GM12878 (cell line): ENCODE measurements around the gene CORO1A. TPM values are rescaled to one million over a fixed set of nuclear protein-coding genes. Genes with fewer than 3 reads are reported as not detected.

ENCODE experiments used
- ATAC-seq: fragments of 200-7000 bp; cut with Tn5 transposase; 3 replicates; pipeline ENCODE4 v1.9.1; 2020; ENCODE audit warnings: mild to moderate bottlenecking, moderate library complexity
- BruUV-seq: library from RNA; stranded (reverse); fragments of 400-500 nt; replicated peaks from 2 replicates; lab custom pipeline; 2021; lab: Mats Ljungman, UMichigan
- CTCF ChIA-PET: fragments of 300-600 bp; sonication (Branson Sonifier 250); formaldehyde crosslinking; extraction: SDS; loops from one replicate; lab custom pipeline; 2021; ENCODE audit warnings: inconsistent platforms; lab: Yijun Ruan, JAX
- POLR2A ChIA-PET: fragments of 350-600 bp; formaldehyde crosslinking; extraction: SDS; loops from one replicate; lab custom pipeline; 2021; ENCODE audit warnings: inconsistent platforms; lab: Charles Lee
- RAD21 ChIA-PET: fragments of 300-600 bp; sonication (Branson Sonifier 250); formaldehyde crosslinking; loops from one replicate; lab custom pipeline; 2023; ENCODE audit warnings: antibody characterized with exemption; ENCODE audit not compliant: unreplicated experiment; lab: Charles Lee
- SMC1A ChIA-PET: fragments of 300-600 bp; sonication (Branson Sonifier 250); formaldehyde crosslinking; loops from one replicate; lab custom pipeline; 2023; ENCODE audit not compliant: unreplicated experiment, uncharacterized antibody; lab: Charles Lee
- DNase-seq: peaks from one replicate; pipeline ENCODE4 v3.0.0-alpha.2; 2011; ENCODE audit warnings: low read depth, low spot score
- FAIRE-seq: peaks from 3 replicates; lab custom pipeline; 2011; peaks lifted over from hg19 to GRCh38; lab: Jason Lieb, UNC
- H2AFZ ChIP-seq: 2 replicates; pipeline ENCODE4 v1.6.0; 2011; ENCODE audit warnings: low read depth, low read length, control low read depth; ENCODE audit not compliant: control insufficient read depth
- H3K27ac ChIP-seq: 2 replicates; pipeline ENCODE4 v1.5.1; 2011; ENCODE audit warnings: control low read depth; ENCODE audit not compliant: control insufficient read depth, insufficient read depth
- H3K27me3 ChIP-seq, 2 experiments: replicated peaks in 1 of 2; 2 replicates each; pipeline versions ENCODE4 v1.6.0 to v1.6.1; 2011; ENCODE audit warnings: low read length in 1 of 2; ENCODE audit not compliant: control insufficient read depth in 2 of 2, insufficient read depth in 2 of 2
- H3K36me3 ChIP-seq, 2 experiments: 2 replicates each; pipeline ENCODE4 v1.5.1; 2011; ENCODE audit warnings: low read length in 1 of 2; ENCODE audit not compliant: control insufficient read depth in 2 of 2, insufficient read depth in 2 of 2
- H3K4me1 ChIP-seq: 2 replicates; pipeline ENCODE4 v1.6.1; 2011; ENCODE audit warnings: mild to moderate bottlenecking, low read length, moderate library complexity, mixed read lengths; ENCODE audit not compliant: control insufficient read depth, insufficient read depth
- H3K4me2 ChIP-seq: 2 replicates; pipeline ENCODE4 v1.6.0; 2011; ENCODE audit warnings: control low read depth; ENCODE audit not compliant: control insufficient read depth, insufficient read depth
- H3K4me3 ChIP-seq: fragments of 200-600 bp; sonication (generic); 2 replicates; pipeline ENCODE4 v1.5.1; 2016
- H3K79me2 ChIP-seq: 2 replicates; pipeline ENCODE4 v1.6.0; 2011; ENCODE audit warnings: low read length; ENCODE audit not compliant: control insufficient read depth, insufficient read depth
- H3K9ac ChIP-seq: 2 replicates; pipeline ENCODE4 v1.8.0; 2011; ENCODE audit warnings: low read length, control low read depth, mixed read lengths; ENCODE audit not compliant: control insufficient read depth, insufficient read depth
- H3K9me3 ChIP-seq: replicated peaks from 3 replicates; pipeline ENCODE4 v1.5.1; 2011; ENCODE audit warnings: mild to moderate bottlenecking, low read length; ENCODE audit not compliant: control insufficient read depth, insufficient read depth
- H4K20me1 ChIP-seq: 2 replicates; pipeline ENCODE4 v1.6.0; 2011; ENCODE audit not compliant: control insufficient read depth, insufficient read depth
- ATF7 ChIP-seq: fragments of 450-650 bp; IDR thresholded peaks from 2 replicates; pipeline ENCODE4 v1.6.1; 2016; ENCODE audit warnings: low read depth, mild to moderate bottlenecking
- BCL11A ChIP-seq: IDR thresholded peaks from 2 replicates; pipeline ENCODE4 v1.6.1; 2011; ENCODE audit warnings: low read depth, low read length
- BRCA1 ChIP-seq: IDR thresholded peaks from 2 replicates; pipeline ENCODE4 v1.6.1; 2011; ENCODE audit warnings: low read depth, low read length, improper control_type of control experiment
- CHD4 ChIP-seq: fragments of 200-600 bp; sonication (generic); IDR thresholded peaks from 2 replicates; pipeline ENCODE4 v1.6.1; 2016; ENCODE audit warnings: mild to moderate bottlenecking
- EP300 ChIP-seq, 2 experiments: fragments of 150-350 bp in 1 of 2; IDR thresholded peaks; 2 replicates each; pipeline ENCODE4 v1.6.1; 2011 to 2012; ENCODE audit warnings: low read depth in 2 of 2, low read length in 2 of 2, borderline replicate concordance in 1 of 2, improper control_type of control experiment in 1 of 2, inconsistent platforms in 1 of 2; ENCODE audit not compliant: control insufficient read depth in 1 of 2
- HDGF ChIP-seq: fragments of 450-650 bp; IDR thresholded peaks from 2 replicates; pipeline ENCODE4 v1.6.1; 2016; ENCODE audit warnings: antibody characterized with exemption
- IKZF2 ChIP-seq, 2 experiments: fragments of 450-650 bp; IDR thresholded peaks; 2 replicates each; pipeline ENCODE4 v1.6.1; 2017; ENCODE audit warnings: mild to moderate bottlenecking in 2 of 2, moderate library complexity in 2 of 2
- MXI1 ChIP-seq: fragments of 150-350 bp; IDR thresholded peaks from 2 replicates; pipeline ENCODE4 v1.6.1; 2011; ENCODE audit warnings: low read depth, mild to moderate bottlenecking, inconsistent platforms, low read length, improper control_type of control experiment
- MYB ChIP-seq: fragments of 150-350 bp; IDR thresholded peaks from 2 replicates; pipeline ENCODE4 v1.6.1; 2014; ENCODE audit warnings: mild to moderate bottlenecking, low read depth, low read length, borderline replicate concordance
- NR2C2 ChIP-seq: IDR thresholded peaks from 2 replicates; pipeline ENCODE4 v1.6.1; 2011; ENCODE audit warnings: borderline replicate concordance, low read depth; ENCODE audit not compliant: control insufficient read depth, insufficient read length
- PAX5 ChIP-seq: IDR thresholded peaks from 2 replicates; pipeline ENCODE4 v1.6.1; 2011; ENCODE audit warnings: low read depth, low read length, borderline replicate concordance
- RUNX3 ChIP-seq: IDR thresholded peaks from 2 replicates; pipeline ENCODE4 v1.6.1; 2012; ENCODE audit warnings: low read length, inconsistent platforms
- SMAD5 ChIP-seq: IDR thresholded peaks from 2 replicates; pipeline ENCODE4 v1.6.1; 2016; ENCODE audit warnings: antibody characterized with exemption, low read depth
- SMARCA5 ChIP-seq: fragments of 450-650 bp; IDR thresholded peaks from 2 replicates; pipeline ENCODE4 v1.6.1; 2017; ENCODE audit warnings: mild to moderate bottlenecking
- SMC3 ChIP-seq: IDR thresholded peaks from 2 replicates; pipeline ENCODE4 v1.6.1; 2011; ENCODE audit warnings: low read length, improper control_type of control experiment, borderline replicate concordance
- YBX1 ChIP-seq: fragments of 450-650 bp; IDR thresholded peaks from 2 replicates; pipeline ENCODE4 v1.6.1; 2016; ENCODE audit warnings: antibody characterized with exemption
- ZBED1 ChIP-seq: IDR thresholded peaks from 2 replicates; pipeline ENCODE4 v1.6.1; 2016; ENCODE audit warnings: borderline replicate concordance
- ZZZ3 ChIP-seq: IDR thresholded peaks from 2 replicates; pipeline ENCODE4 v1.6.1; 2011; ENCODE audit warnings: low read depth; ENCODE audit not compliant: control insufficient read depth, insufficient read length
- WGBS: methylation state at CpG from one replicate; pipeline ENCODE4 v1.1.6; 2016; ENCODE audit warnings: low lambda C conversion rate; ENCODE audit not compliant: insufficient replicate concordance, insufficient coverage; ENCODE audit errors: missing lambda C conversion rate; 5-methylcytosine and 5-hydroxymethylcytosine counted together
- in situ Hi-C: fragments of 300-500 bp; cut with MboI; formaldehyde crosslinking; loops from 9 replicates; pipeline ENCODE4 v1.14.3; 2018; ENCODE audit warnings: mixed read lengths
- intact Hi-C: fragments of 100-400 bp; cut with micrococcal nuclease; formaldehyde crosslinking; loops from one replicate; pipeline ENCODE4 v1.14.2; 2022; ENCODE audit not compliant: unreplicated experiment
- polyA plus RNA-seq, 11 experiments: library from polyadenylated mRNA; depleted of rRNA in 4 of 11; unstranded in 6 of 11; stranded (reverse) in 5 of 11; fragments of >200 nt; fragmentation: Nextera tagmentation in 4 of 11; fragmentation: Illumina TruSeq in 1 of 11; extraction: Ambion mirVana in 4 of 11; extraction: Trizol in 1 of 11; gene quantifications; 1 replicate in 1 of 11; 2 replicates in 10 of 11; pipeline versions ENCODE4 v1.2.1 to v1.2.3, GENCODE V29; 2011 to 2016; ENCODE audit warnings: inconsistent platforms in 2 of 11, missing spikeins in 2 of 11, low read depth in 1 of 11
- total RNA-seq, 4 experiments: library from RNA; depleted of rRNA in 3 of 4; stranded (reverse); fragments of >200 nt in 3 of 4; fragmentation: Illumina TruSeq in 1 of 4; extraction: Trizol in 1 of 4; gene quantifications; 2 replicates each; pipeline versions ENCODE4 v1.2.1 to v1.2.3, GENCODE V29; 2013 to 2021
- TF ChIP-seq, protein P1 (sequence below), 3 experiments: IDR thresholded peaks in 2 of 3; conservative IDR thresholded peaks in 1 of 3; 2 replicates each; pipeline ENCODE4 v1.5.1; 2011; ENCODE audit warnings: low read depth in 3 of 3, low read length in 3 of 3, mild to moderate bottlenecking in 3 of 3, control low read depth in 2 of 3, moderate library complexity in 2 of 3, inconsistent platforms in 1 of 3, mixed read lengths in 1 of 3; ENCODE audit not compliant: control insufficient read depth in 2 of 3, insufficient read depth in 1 of 3; ENCODE audit errors: extremely low read depth in 1 of 3

CORO1A gene
- total and polyA plus RNA-seq, 10 of the 15 experiments (the other 5 are each of a cell fraction or from before 2014, with no cell fraction given) = 16.3 to 1,464 (median 714) TPM

DNA sequence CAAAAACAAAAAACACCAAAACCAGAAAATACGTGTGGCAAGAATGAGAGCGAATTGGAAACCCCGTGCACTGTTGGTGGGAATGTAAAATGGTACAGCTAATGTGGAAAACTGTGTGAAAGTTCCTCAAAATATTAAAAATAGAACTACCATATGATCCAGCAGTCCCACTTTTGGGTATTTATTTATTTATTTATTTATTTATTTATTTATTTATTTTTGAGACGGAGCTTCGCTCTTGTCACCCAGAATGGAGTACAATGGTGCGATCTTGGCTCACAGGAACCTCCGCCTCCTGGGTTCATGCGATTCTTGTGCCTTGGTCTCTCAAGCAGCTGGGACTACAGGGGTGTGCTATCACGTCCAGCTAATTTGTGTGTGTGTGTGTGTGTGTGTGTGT is 30.9 kb upstream of the CORO1A start:
- H4K20me1 ChIP-seq = no peaks in the 10 kb centered on the region
- H3K27me3 ChIP-seq = no peaks in the 10 kb centered on the region
- no peak for TF ChIP-seq BCL11A
- TF ChIP-seq ZZZ3 = no peak
- TF ChIP-seq ATF7 = no peak
- TF ChIP-seq NR2C2 = no peak
- TF ChIP-seq RUNX3 = no peak
- TF ChIP-seq CHD4 = no peak
- TF ChIP-seq SMAD5 = no peak
- no peak for TF ChIP-seq ZBED1
- in situ Hi-C loops (no loop called here), intact Hi-C loops (no loop called here)
- WGBS = 85% methylated on average over 9 of the region's 9 CpGs
- H2AFZ ChIP-seq = no peak overlapping the region
- H3K36me3 ChIP-seq = no peaks in the 10 kb centered on the region
- H3K9me3 ChIP-seq = peaks cover 6% of the 10 kb centered on the region
- no peak for ATAC-seq
- no peaks in the 10 kb centered on the region for H3K4me1 ChIP-seq
- RAD21 ChIA-PET = no interaction called here
- H3K79me2 ChIP-seq = no peaks in the 10 kb centered on the region
- no peak for DNase-seq
- H3K27ac ChIP-seq = no peak overlapping the region
- CTCF ChIA-PET = interaction anchor here (2.0 kb wide), 1 partner anchor 10 kb away, joined by 9 read pairs; no protein-coding TSS in a partner anchor
- POLR2A ChIA-PET = interaction anchor here (0.5 to 0.6 kb wide), 2 partner anchors 140 to 381 kb away, joined by 4 to 6 read pairs; no protein-coding TSS in a partner anchor
- FAIRE-seq = no peak
- SMC1A ChIA-PET = interaction anchor here (1.0 kb wide), 1 partner anchor 10 kb away, joined by 3 read pairs; no protein-coding TSS in a partner anchor
- no peak overlapping the region for H3K4me2 ChIP-seq
- BruUV-seq = no TSS peak
- no peak overlapping the region for H3K9ac ChIP-seq
- H3K4me3 ChIP-seq = no peak overlapping the region

DNA sequence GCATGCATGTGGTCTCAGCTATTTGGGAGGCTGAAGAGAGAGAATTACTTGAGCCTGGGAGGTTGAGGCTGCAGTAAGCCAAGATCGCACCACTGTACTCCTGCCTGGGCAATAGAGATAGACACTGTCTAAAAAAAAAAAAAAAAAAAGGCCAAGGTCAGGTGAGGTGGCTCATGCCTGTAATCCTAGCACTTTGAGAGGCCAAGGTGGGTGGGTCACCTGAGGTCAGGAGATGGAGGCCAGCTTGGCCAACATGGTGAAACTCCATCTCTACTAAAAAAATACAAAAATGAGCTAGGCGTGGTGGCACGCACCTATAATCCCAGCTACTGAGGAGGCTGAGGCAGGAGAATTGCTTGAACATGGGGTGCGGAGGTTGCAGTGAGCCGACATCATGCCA is 28.2 kb upstream of the CORO1A start:
- H3K4me2 ChIP-seq = no peak overlapping the region
- no peaks in the 10 kb centered on the region; the same call in 1 of the 2 replicates for H3K4me1 ChIP-seq
- FAIRE-seq (no peak), ATAC-seq (no peak), DNase-seq (no peak)
- H3K36me3 ChIP-seq = no peaks in the 10 kb centered on the region
- no TSS peak for BruUV-seq
- no peaks in the 10 kb centered on the region for H3K27me3 ChIP-seq
- no peak overlapping the region for H3K9ac ChIP-seq
- H3K79me2 ChIP-seq = no peaks in the 10 kb centered on the region
- ChIA-PET CTCF (interaction anchor here (0.9 kb wide), 1 partner anchor 35 kb away, joined by 5 read pairs; no protein-coding TSS in a partner anchor), SMC1A (interaction anchor here (1.2 kb wide), 1 partner anchor 9 kb away, joined by 3 read pairs; no protein-coding TSS in a partner anchor), RAD21 (interaction anchor here (1.2 kb wide), 2 partner anchors 12 to 63 kb away, joined by 3 to 4 read pairs; partner anchors contain the start of gene TBX6), POLR2A (interaction anchor here (0.6 to 0.7 kb wide), 3 partner anchors 153 to 209 kb away, joined by 4 to 8 read pairs (median 5); no protein-coding TSS in a partner anchor)
- H3K9me3 ChIP-seq = no peaks in the 10 kb centered on the region; the same call in 2 of the 3 replicates
- H3K27ac ChIP-seq = no peak overlapping the region
- 93% methylated on average over 5 of the region's 5 CpGs for WGBS
- in situ Hi-C loops = no loop called here
- H3K4me3 ChIP-seq = no peak overlapping the region
- H2AFZ ChIP-seq = no peak overlapping the region
- intact Hi-C loops = no loop called here
- no peaks in the 10 kb centered on the region for H4K20me1 ChIP-seq
- TF ChIP-seq, protein P1, sequence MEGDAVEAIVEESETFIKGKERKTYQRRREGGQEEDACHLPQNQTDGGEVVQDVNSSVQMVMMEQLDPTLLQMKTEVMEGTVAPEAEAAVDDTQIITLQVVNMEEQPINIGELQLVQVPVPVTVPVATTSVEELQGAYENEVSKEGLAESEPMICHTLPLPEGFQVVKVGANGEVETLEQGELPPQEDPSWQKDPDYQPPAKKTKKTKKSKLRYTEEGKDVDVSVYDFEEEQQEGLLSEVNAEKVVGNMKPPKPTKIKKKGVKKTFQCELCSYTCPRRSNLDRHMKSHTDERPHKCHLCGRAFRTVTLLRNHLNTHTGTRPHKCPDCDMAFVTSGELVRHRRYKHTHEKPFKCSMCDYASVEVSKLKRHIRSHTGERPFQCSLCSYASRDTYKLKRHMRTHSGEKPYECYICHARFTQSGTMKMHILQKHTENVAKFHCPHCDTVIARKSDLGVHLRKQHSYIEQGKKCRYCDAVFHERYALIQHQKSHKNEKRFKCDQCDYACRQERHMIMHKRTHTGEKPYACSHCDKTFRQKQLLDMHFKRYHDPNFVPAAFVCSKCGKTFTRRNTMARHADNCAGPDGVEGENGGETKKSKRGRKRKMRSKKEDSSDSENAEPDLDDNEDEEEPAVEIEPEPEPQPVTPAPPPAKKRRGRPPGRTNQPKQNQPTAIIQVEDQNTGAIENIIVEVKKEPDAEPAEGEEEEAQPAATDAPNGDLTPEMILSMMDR (IDR thresholded peaks at IDR 0.05 in 2 of 3, conservative IDR thresholded peaks at IDR 0.05 in 1 of 3; ENCODE audit: control insufficient read depth in 2 of 3, extremely low read depth in 1 of 3, insufficient read depth in 1 of 3, low read depth in 3 of 3, low read length in 3 of 3) = no peak
- TF ChIP-seq HDGF = no peak
- TF ChIP-seq BRCA1 = no peak
- no peak for TF ChIP-seq SMC3
- TF ChIP-seq IKZF2 (IDR thresholded peaks at IDR 0.05) = no peak
- no peak for TF ChIP-seq SMARCA5
- TF ChIP-seq PAX5 = no peak
- no peak for TF ChIP-seq MXI1
- no peak for TF ChIP-seq EP300 (IDR thresholded peaks at IDR 0.05; ENCODE audit: borderline replicate concordance in 1 of 2, control insufficient read depth in 1 of 2, low read depth in 2 of 2, low read length in 2 of 2)
- no peak for TF ChIP-seq MYB
- no peak for TF ChIP-seq YBX1
